GM19193 (cell line): Measurements from ENCODE around the gene TCIRG1.

Experiments
- POLR2A ChIP-seq: IDR thresholded peaks from 4 replicates; pipeline ENCODE4 v1.6.1; 2011; ENCODE audit not compliant: insufficient read depth, insufficient read length; ENCODE audit errors: extremely low read depth

TCIRG1 gene

GRCh38 chr11:68038718-68039525 lies at the start of gene TCIRG1:
Gene TCIRG1 (plus strand): TSS chr11:68039025. CDS start chr11:68041272, 2,247 bp downstream.
- peak; percentile 89 for TF ChIP-seq POLR2A

GRCh38 chr11:67996051-67996450 lies 42.8 kb upstream of the TCIRG1 start:
- no peak for TF ChIP-seq POLR2A

- no peak for TF ChIP-seq POLR2A
These were observed 42.0 kb upstream of the TCIRG1 start for GRCh38 chr11:67996622-67997474.

GRCh38 chr11:67997475-67997921 lies 41.3 kb upstream of the TCIRG1 start:
- TF ChIP-seq POLR2A, result no peak

GRCh38 chr11:67998150-67999045 lies 40.4 kb upstream of the TCIRG1 start:
- no peak for TF ChIP-seq POLR2A

- TF ChIP-seq POLR2A, result no peak
These were observed 39.6 kb upstream of the TCIRG1 start for GRCh38 chr11:67999201-67999629.

GRCh38 chr11:67999704-68000103 lies 39.1 kb upstream of the TCIRG1 start:
- TF ChIP-seq POLR2A, result peak; percentile 21

- TF ChIP-seq POLR2A, result peak; percentile 40
These were observed 36.3 kb upstream of the TCIRG1 start for GRCh38 chr11:68002575-68002937.

- no peak for TF ChIP-seq POLR2A
These were observed 35.6 kb upstream of the TCIRG1 start for GRCh38 chr11:68002938-68003845.

GRCh38 chr11:68003846-68004550 lies 34.8 kb upstream of the TCIRG1 start, which contains the start of gene UNC93B1:
Gene UNC93B1 (minus strand): TSS chr11:68004097. CDS start chr11:68004043, 54 bp downstream.
- peak; percentile 81 for TF ChIP-seq POLR2A

GRCh38 chr11:68004551-68005335 lies 34.1 kb upstream of the TCIRG1 start:
- no peak for TF ChIP-seq POLR2A

- no peak for TF ChIP-seq POLR2A
These were observed 32.1 kb upstream of the TCIRG1 start for GRCh38 chr11:68006606-68007166.
